Neural cell (in vitro differentiated cells): ENCODE results near the gene CDH4.

Experiments used
- CTCF ChIP-seq: fragments of 450-650 bp; IDR thresholded peaks from 2 replicates; pipeline ENCODE4 v1.5.1; 2014; ENCODE audit warnings: antibody characterized with exemption, mild to moderate bottlenecking, moderate library complexity; ENCODE audit not compliant: poor library complexity, severe bottlenecking
- EP300 ChIP-seq: fragments of 450-650 bp; conservative IDR thresholded peaks from 2 replicates; pipeline ENCODE4 v1.6.1; 2014; ENCODE audit warnings: antibody characterized with exemption, mild to moderate bottlenecking, moderate library complexity; ENCODE audit not compliant: poor library complexity, severe bottlenecking
- EZH2 ChIP-seq: fragments of 200-600, 300-800 bp; shearing (Covaris generic), sonication (generic); IDR thresholded peaks from 2 replicates; pipeline ENCODE4 v1.6.1; 2014; ENCODE audit warnings: antibody characterized with exemption, low read length, borderline replicate concordance, mild to moderate bottlenecking; ENCODE audit not compliant: insufficient read depth, poor library complexity, severe bottlenecking
- POLR2AphosphoS5 ChIP-seq: IDR thresholded peaks from 2 replicates; pipeline ENCODE4 v1.6.1; 2012
- RAD21 ChIP-seq: fragments of 450-650 bp; conservative IDR thresholded peaks from 2 replicates; pipeline ENCODE4 v1.6.1; 2014; ENCODE audit warnings: antibody characterized with exemption, mild to moderate bottlenecking, moderate library complexity
- REST ChIP-seq: IDR thresholded peaks from 2 replicates; pipeline ENCODE4 v1.6.1; 2012; ENCODE audit warnings: borderline replicate concordance

GRCh38 chr20:61767761-61768494 lies 515.9 kb downstream of the CDH4 start:
- no peak for TF ChIP-seq REST
- TF ChIP-seq CTCF, result no peak
- no peak for TF ChIP-seq EP300
- TF ChIP-seq POLR2AphosphoS5, result no peak
- no peak for TF ChIP-seq EZH2
- TF ChIP-seq RAD21, result no peak
